Subcutaneous abdominal adipose tissue (tissue), 5 donors: ENCODE data around the gene SH3RF3.

Experiments used
- H3K27ac ChIP-seq: one replicate; pipeline ENCODE4 v1.7.0; 2013; ENCODE audit warnings: low read depth, mild to moderate bottlenecking, inconsistent platforms, low read length, moderate library complexity
- H3K27me3 ChIP-seq, 5 donors: one replicate each; pipeline ENCODE4 v1.7.0; 2013; ENCODE audit warnings: low read length in 5 of 5, inconsistent platforms in 1 of 5; ENCODE audit not compliant: control insufficient read depth in 5 of 5, insufficient read depth in 4 of 5
- H3K36me3 ChIP-seq, 5 donors: one replicate each; pipeline ENCODE4 v1.7.0; 2013; ENCODE audit warnings: low read length in 5 of 5; ENCODE audit not compliant: control insufficient read depth in 5 of 5, insufficient read depth in 5 of 5
- H3K4me1 ChIP-seq, 5 donors: one replicate each; pipeline ENCODE4 v1.7.0; 2013; ENCODE audit warnings: low read length in 5 of 5, mild to moderate bottlenecking in 3 of 5, moderate library complexity in 1 of 5; ENCODE audit not compliant: control insufficient read depth in 5 of 5, insufficient read depth in 5 of 5
- H3K4me3 ChIP-seq, 5 donors: one replicate each; pipeline ENCODE4 v1.7.0; 2013; ENCODE audit warnings: low read length in 5 of 5, low read depth in 1 of 5
- H3K9ac ChIP-seq, 5 donors: one replicate each; pipeline ENCODE4 v1.7.0; 2013; ENCODE audit warnings: low read length in 5 of 5, mild to moderate bottlenecking in 4 of 5, moderate library complexity in 3 of 5
- H3K9me3 ChIP-seq, 5 donors: one replicate each; pipeline ENCODE4 v1.7.0; 2013; ENCODE audit warnings: low read length in 5 of 5; ENCODE audit not compliant: control insufficient read depth in 5 of 5
- donor health status: healthy.
- donor health status: healthy.
- donor health status: healthy.
- donor health status: healthy.
- donor health status: healthy.

Gene SH3RF3

DNA sequence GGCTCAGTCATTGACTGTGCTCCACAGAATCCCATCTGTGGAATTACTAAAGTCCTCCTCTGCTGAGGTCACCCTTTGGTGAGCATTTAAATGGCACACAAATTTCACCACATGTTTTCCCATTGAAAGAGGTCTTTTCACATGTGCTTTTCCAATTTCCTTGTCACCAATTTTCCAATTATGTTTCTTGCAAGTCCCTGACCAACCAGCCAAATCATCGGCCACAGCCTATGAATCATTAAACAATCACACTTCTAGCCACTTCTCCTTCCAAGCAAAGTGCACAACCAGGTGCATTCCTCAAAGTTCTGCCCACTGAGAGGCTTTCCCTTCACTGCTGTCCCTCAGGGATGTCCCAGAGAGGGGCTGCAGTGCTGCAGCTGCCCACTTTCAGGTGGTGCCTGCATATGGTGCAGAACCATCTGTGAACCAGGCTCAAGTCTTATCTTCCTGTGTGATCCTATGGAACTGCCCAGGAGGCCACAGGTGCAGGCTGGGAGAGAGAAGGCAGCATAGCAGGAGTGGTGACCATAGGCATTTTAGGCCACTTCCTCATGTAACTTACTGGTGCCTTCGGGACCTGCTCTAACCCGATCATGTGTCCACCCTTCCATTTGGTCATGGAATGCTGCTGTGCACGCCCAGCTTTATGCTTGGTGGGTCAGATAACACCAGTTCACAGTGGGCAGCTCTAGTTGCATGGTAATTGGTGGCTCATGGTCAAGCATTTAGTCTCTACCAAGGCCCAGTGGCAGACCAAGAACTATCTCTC is 331.7 kb downstream of the SH3RF3 start:
- Histone ChIP-seq H3K27me3 (no peaks in the 10 kb centered on the region), H3K27ac (no peak overlapping the region), H3K4me1 (no peaks in the 10 kb centered on the region), H3K9me3 (no peaks in the 10 kb centered on the region), H3K4me3 (no peak overlapping the region), H3K9ac (no peak overlapping the region), H3K36me3 (peaks cover 0 to 19% (median 7%) of the 10 kb centered on the region in 5 donors)

- no peak overlapping the region for H3K4me3 ChIP-seq
- H3K4me1 ChIP-seq, result peaks cover 0 to 10% (median 0%) of the 10 kb centered on the region in 5 donors
- H3K27me3 ChIP-seq, result no peaks in the 10 kb centered on the region
Measured at GRCh38 chr2:109463236-109463635, 334.2 kb downstream of the SH3RF3 start.

DNA sequence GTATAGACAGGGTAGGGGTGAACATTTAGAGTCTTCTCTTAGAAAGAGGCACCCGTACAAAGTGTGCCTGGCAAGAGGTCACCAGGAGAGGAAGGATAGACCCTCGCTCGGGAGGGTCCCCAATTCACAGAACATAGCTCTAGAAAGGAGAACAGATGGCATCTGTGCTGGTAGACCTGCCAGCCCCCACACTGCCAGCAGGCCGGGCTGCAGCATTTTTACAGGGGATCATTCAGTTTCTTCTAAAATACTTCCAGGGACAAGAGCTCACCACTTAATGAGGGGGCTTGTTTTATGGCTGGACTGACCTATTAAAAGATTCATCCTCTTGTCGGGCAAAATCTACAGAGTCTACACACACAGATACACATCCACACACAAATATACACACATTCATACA is 334.9 kb downstream of the SH3RF3 start:
- H3K4me3 ChIP-seq, result no peak overlapping the region
- H3K9ac ChIP-seq, result no peak overlapping the region
- peaks cover 0 to 12% (median 4%) of the 10 kb centered on the region in 5 donors for H3K36me3 ChIP-seq
- peaks cover 0 to 10% (median 0%) of the 10 kb centered on the region in 5 donors for H3K4me1 ChIP-seq
- H3K27me3 ChIP-seq, result no peaks in the 10 kb centered on the region
- H3K27ac ChIP-seq, result no peak overlapping the region
- H3K9me3 ChIP-seq, result no peaks in the 10 kb centered on the region

More at GRCh38 chr2:109463236-109463635, 334.2 kb downstream of the SH3RF3 start:
- Histone ChIP-seq H3K9me3 (no peaks in the 10 kb centered on the region), H3K36me3 (peaks cover 0 to 16% (median 4%) of the 10 kb centered on the region in 5 donors), H3K9ac (no peak overlapping the region), H3K27ac (no peak overlapping the region)

DNA sequence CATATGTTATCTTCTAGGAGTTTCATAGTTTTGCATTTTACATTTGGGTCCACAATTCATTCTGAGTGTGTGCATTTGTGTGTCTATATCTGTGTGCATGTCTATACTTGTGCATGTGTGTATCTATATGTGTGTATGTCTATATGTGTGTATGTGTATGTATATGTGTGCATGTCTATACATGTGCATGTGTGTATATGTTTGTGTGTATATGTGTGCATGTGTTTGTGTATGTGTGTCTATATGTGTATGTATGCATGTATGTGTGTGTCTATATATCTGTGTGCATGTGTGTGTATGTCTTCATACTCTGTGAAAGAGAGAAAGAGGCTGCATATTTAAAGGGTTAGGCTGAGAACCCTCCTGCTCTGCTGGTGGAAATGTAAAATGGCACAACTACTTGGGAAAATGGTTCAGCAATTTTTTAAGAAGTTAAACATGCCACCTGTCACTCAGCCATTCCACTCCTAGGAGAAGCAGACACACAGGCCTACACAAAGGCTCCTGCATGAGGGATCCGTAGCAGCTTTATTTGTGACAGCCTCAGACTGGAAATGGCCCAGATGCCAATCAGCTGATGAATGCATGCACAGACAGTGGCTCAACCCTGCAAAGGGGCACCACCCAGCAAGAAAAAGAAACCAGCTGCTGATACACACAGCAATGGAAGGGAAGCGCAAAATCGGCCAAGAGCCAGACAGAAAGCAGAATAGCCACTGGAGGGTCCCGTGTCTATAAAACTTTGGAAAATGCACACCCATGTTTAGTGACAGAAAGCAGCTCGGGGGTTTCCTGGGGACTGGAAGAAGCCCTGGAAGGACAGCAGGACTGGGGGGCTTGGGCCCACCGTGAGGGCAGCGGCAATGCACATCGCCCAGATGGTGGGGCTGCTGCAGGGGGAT is 337.9 kb downstream of the SH3RF3 start:
- no peak overlapping the region for H3K9ac ChIP-seq
- no peaks in the 10 kb centered on the region for H3K9me3 ChIP-seq
- no peak overlapping the region for H3K27ac ChIP-seq
- H3K36me3 ChIP-seq, result peaks cover 0 to 12% (median 0%) of the 10 kb centered on the region in 5 donors
- H3K4me3 ChIP-seq, result no peak overlapping the region
- no peaks in the 10 kb centered on the region for H3K27me3 ChIP-seq
- peaks cover 0 to 10% (median 0%) of the 10 kb centered on the region in 5 donors for H3K4me1 ChIP-seq

- Histone ChIP-seq H3K27me3 (no peaks in the 10 kb centered on the region), H3K4me1 (peaks cover 0 to 10% (median 0%) of the 10 kb centered on the region in 5 donors), H3K9me3 (no peaks in the 10 kb centered on the region), H3K4me3 (no peak overlapping the region), H3K27ac (no peak overlapping the region), H3K9ac (no peak overlapping the region), H3K36me3 (peaks cover 0 to 7% (median 0%) of the 10 kb centered on the region in 5 donors)
Measured at GRCh38 chr2:109467701-109468100, 338.7 kb downstream of the SH3RF3 start.

GRCh38 chr2:109468893-109469292 is 339.9 kb downstream of the SH3RF3 start:
- H3K27ac ChIP-seq, result no peak overlapping the region
- H3K9me3 ChIP-seq, result no peaks in the 10 kb centered on the region
- H3K9ac ChIP-seq, result no peak overlapping the region
- H3K36me3 ChIP-seq, result peaks cover 0 to 7% (median 0%) of the 10 kb centered on the region in 5 donors
- H3K27me3 ChIP-seq, result no peaks in the 10 kb centered on the region
- H3K4me1 ChIP-seq, result peaks cover 0 to 10% (median 0%) of the 10 kb centered on the region in 5 donors
- H3K4me3 ChIP-seq, result no peak overlapping the region

DNA sequence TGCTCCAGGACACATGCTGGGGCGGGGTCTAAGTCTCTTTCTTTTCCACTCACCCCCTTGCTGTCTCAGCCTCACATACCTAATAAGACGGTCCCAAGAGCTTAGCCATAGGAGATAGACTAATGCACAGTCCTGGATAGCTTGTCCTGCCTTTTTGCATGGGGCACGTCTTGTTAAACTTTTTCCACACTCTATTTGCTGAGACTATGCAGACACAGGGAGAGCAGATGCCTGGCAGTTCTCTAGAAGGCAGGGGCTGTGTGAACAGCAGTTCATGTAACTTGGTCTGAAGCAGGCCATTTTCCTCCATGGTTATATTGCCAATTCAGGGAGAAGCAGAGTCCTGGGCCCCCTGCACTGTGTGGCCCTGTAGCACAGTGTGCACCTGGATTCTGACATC is 342.7 kb downstream of the SH3RF3 start:
- no peaks in the 10 kb centered on the region for H3K27me3 ChIP-seq

DNA sequence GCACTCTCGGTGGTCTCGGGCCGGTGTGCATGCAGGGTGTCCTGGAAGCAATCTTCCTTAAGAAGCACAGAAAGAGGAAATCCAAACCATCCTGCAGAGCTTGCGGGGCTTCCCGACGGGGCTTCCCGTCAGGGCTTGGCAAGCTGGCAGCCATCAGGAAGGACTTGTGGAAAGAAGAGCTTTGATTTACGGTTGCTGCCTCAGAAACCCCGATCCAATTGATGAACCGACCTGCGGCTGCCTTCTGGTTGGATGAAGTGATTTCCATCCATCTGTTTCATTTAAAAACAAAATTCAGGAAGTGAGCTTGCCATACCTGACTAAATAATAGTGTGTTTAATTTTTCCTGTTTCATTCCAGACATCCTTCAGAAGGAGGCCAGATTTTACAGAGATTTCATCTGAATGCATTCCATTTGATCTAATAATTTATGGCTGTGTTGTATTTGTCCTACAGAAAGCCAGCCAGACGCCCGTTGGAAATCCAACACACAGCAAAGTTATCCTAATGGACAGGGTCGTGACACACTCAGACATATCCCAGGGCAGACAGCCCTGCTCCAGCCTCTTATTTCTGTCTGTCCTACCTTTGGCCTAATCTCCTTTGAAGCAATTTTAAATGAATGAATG is 343.4 kb downstream of the SH3RF3 start:
- Histone ChIP-seq H3K9ac (no peak overlapping the region), H3K4me1 (peaks cover 0 to 5% (median 2%) of the 10 kb centered on the region in 5 donors), H3K27ac (no peak overlapping the region), H3K4me3 (no peak overlapping the region), H3K36me3 (peaks cover 0 to 7% (median 0%) of the 10 kb centered on the region in 5 donors), H3K27me3 (no peaks in the 10 kb centered on the region), H3K9me3 (no peaks in the 10 kb centered on the region)

More for the DNA sequence above, 342.7 kb downstream of the SH3RF3 start:
- Histone ChIP-seq H3K36me3 (peaks cover 0 to 7% (median 0%) of the 10 kb centered on the region in 5 donors), H3K4me3 (no peak overlapping the region), H3K27ac (no peak overlapping the region), H3K9me3 (no peaks in the 10 kb centered on the region), H3K9ac (no peak overlapping the region), H3K4me1 (peaks cover 0 to 13% (median 2%) of the 10 kb centered on the region in 5 donors)

DNA sequence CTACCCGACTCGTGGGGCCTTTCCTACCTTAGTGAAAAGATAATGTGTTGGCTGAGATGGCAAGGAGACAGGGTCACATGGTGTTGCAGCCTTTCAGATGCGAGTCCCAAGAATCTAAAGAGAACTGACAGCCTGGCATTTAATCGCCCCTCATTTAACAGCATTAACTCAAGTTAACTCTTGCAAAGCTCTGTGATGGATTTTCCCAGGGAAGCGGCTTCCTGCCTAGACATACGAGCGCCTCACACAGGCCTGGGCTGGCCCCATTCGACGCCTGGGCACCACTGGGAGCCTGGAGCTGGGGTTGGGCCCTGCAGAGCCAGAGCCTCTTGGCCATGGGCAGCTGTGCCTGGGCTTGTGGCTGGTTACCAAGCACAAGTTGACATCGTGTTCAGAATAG is 344.0 kb downstream of the SH3RF3 start:
- Histone ChIP-seq H3K4me1 (peaks cover 0 to 4% (median 2%) of the 10 kb centered on the region in 5 donors), H3K36me3 (peaks cover 0 to 2% (median 0%) of the 10 kb centered on the region in 5 donors), H3K4me3 (no peak overlapping the region), H3K9me3 (no peaks in the 10 kb centered on the region), H3K27ac (no peak overlapping the region), H3K9ac (no peak overlapping the region), H3K27me3 (no peaks in the 10 kb centered on the region)
